B cell (primary cell): ENCODE data around the gene TSKU. TPM values are rescaled to one million over a fixed set of nuclear protein-coding genes. Genes with fewer than 3 reads are reported as not detected.

Experiments used
- ATAC-seq: fragments of 200-7000 bp; cut with Tn5 transposase; one replicate; pipeline ENCODE4 v1.10.0; 2021; ENCODE audit warnings: low read depth, mild to moderate bottlenecking, moderate number of reproducible peaks, moderate library complexity
- CTCF ChIA-PET: fragments of 350-600 bp; sonication (Branson Sonifier 250); formaldehyde crosslinking; loops from one replicate; lab custom pipeline; 2021; ENCODE audit warnings: antibody characterized with exemption, inconsistent platforms; lab: Charles Lee
- POLR2A ChIA-PET: fragments of 350-600 bp; sonication (Branson Sonifier 250); formaldehyde crosslinking; loops from one replicate; lab custom pipeline; 2021; ENCODE audit warnings: antibody characterized with exemption; lab: Charles Lee
- DNase-seq: peaks from one replicate; pipeline ENCODE4 v3.0.0; 2013
- H2AFZ ChIP-seq: 2 replicates; pipeline ENCODE4 v1.6.1; 2012; ENCODE audit warnings: mild to moderate bottlenecking, low read depth, low read length; ENCODE audit not compliant: insufficient read depth, poor library complexity, severe bottlenecking
- H3K27ac ChIP-seq, 2 donors: 1 replicate in 1 of 2; 2 replicates in 1 of 2; pipeline ENCODE4 v1.5.1; 2012 to 2013; ENCODE audit warnings: low read length in 2 of 2, mild to moderate bottlenecking in 2 of 2, moderate library complexity in 1 of 2
- H3K27me3 ChIP-seq, 4 experiments: fragments of 200-600 bp in 1 of 4; sonication (generic) in 1 of 4; replicated peaks in 1 of 4; 1 replicate in 2 of 4; 2 replicates in 2 of 4; pipeline versions ENCODE4 v1.6.1 to v1.7.0; 2013 to 2016; ENCODE audit warnings: low read length in 3 of 4, mild to moderate bottlenecking in 2 of 4, mixed read lengths in 1 of 4, moderate library complexity in 1 of 4; ENCODE audit not compliant: insufficient read depth in 4 of 4, control insufficient read depth in 3 of 4; ENCODE audit errors: control extremely low read depth in 1 of 4
- H3K36me3 ChIP-seq, 2 experiments: replicated peaks in 1 of 2; 1 replicate in 1 of 2; 2 replicates in 1 of 2; pipeline versions ENCODE4 v1.6.1 to v1.7.1; 2013; ENCODE audit warnings: low read length in 1 of 2; ENCODE audit not compliant: insufficient read depth in 2 of 2, control insufficient read depth in 1 of 2; ENCODE audit errors: control extremely low read depth in 1 of 2, extremely low read depth in 1 of 2
- H3K4me1 ChIP-seq, 2 donors: fragments of 200-600 bp in 1 of 2; sonication (generic) in 1 of 2; 1 replicate in 1 of 2; 2 replicates in 1 of 2; pipeline versions ENCODE4 v1.5.1 to v1.6.1; 2013 to 2017; ENCODE audit warnings: low read length in 2 of 2; ENCODE audit not compliant: control insufficient read depth in 2 of 2, insufficient read depth in 2 of 2
- H3K4me2 ChIP-seq: replicated peaks from 2 replicates; pipeline ENCODE3; 2012; ENCODE audit warnings: mild to moderate bottlenecking, low read depth, low read length; ENCODE audit not compliant: poor library complexity, severe bottlenecking
- H3K4me3 ChIP-seq, 5 experiments: fragments of 200-600 bp in 1 of 5; sonication (generic) in 1 of 5; 1 replicate in 3 of 5; 2 replicates in 2 of 5; pipeline versions ENCODE4 v1.5.1 to v1.7.0; 2011 to 2016; ENCODE audit warnings: low read length in 4 of 5, mild to moderate bottlenecking in 4 of 5, low read depth in 2 of 5, control low read depth in 1 of 5, moderate library complexity in 1 of 5; ENCODE audit not compliant: insufficient read depth in 1 of 5; ENCODE audit errors: control extremely low read depth in 1 of 5, extremely low read depth in 1 of 5
- H3K79me2 ChIP-seq: fragments of 200-600 bp; sonication (generic); one replicate; pipeline ENCODE4 v1.6.0; 2016; ENCODE audit warnings: low read length; ENCODE audit not compliant: control insufficient read depth, insufficient read depth
- H3K9ac ChIP-seq: fragments of 200-600 bp; sonication (generic); 2 replicates; pipeline ENCODE4 v1.6.1; 2017; ENCODE audit warnings: mild to moderate bottlenecking, low read length, moderate library complexity
- H3K9me3 ChIP-seq, 3 donors: one replicate each; pipeline versions ENCODE4 v1.6.1 to v1.7.1; 2013; ENCODE audit warnings: low read length in 2 of 3; ENCODE audit not compliant: control insufficient read depth in 2 of 3, insufficient read depth in 1 of 3; ENCODE audit errors: control extremely low read depth in 1 of 3
- H4K20me1 ChIP-seq: 2 replicates; pipeline ENCODE4 v1.6.0; 2012; ENCODE audit warnings: mild to moderate bottlenecking, low read length; ENCODE audit not compliant: insufficient read depth, control insufficient read depth, poor library complexity, severe bottlenecking
- H3K27ac Mint-ChIP-seq: one replicate; pipeline ENCODE4 v1.8.0; 2021; ENCODE audit warnings: mixed read lengths
- H3K27me3 Mint-ChIP-seq: one replicate; pipeline ENCODE4 v1.8.0; 2021; ENCODE audit warnings: mixed read lengths
- H3K4me1 Mint-ChIP-seq: one replicate; pipeline ENCODE4 v1.8.0; 2021; ENCODE audit warnings: mixed read lengths
- H3K4me3 Mint-ChIP-seq: one replicate; pipeline ENCODE4 v1.8.0; 2021; ENCODE audit warnings: mixed read lengths
- H3K9me3 Mint-ChIP-seq: one replicate; pipeline ENCODE4 v1.8.0; 2022; ENCODE audit warnings: mixed read lengths; ENCODE audit not compliant: insufficient read depth
- CTCF ChIP-seq: fragments of 200-600 bp; IDR thresholded peaks from one replicate; pipeline ENCODE4 v1.8.0; 2022; ENCODE audit warnings: antibody characterized with exemption, mild to moderate bottlenecking
- EZH2 ChIP-seq: IDR thresholded peaks from 2 replicates; pipeline ENCODE4 v1.6.1; 2012; ENCODE audit warnings: borderline replicate concordance, low read depth, mild to moderate bottlenecking, moderate library complexity, low read length; ENCODE audit not compliant: insufficient read depth, poor library complexity, severe bottlenecking
- WGBS: methylation state at CpG from one replicate; pipeline ENCODE4 v1.1.5; 2013; ENCODE audit warnings: missing lambda C conversion rate; ENCODE audit not compliant: insufficient coverage; 5-methylcytosine and 5-hydroxymethylcytosine counted together
- intact Hi-C: fragments of 100-400 bp; cut with micrococcal nuclease; formaldehyde crosslinking; loops from one replicate; pipeline ENCODE4 v1.10.0; 2022
- polyA plus RNA-seq: library from polyadenylated mRNA; depleted of rRNA; stranded (reverse); fragments of >200 nt; gene quantifications from 2 replicates; pipeline ENCODE4 v1.2.3, GENCODE V29; 2012
- total RNA-seq, 2 donors: library from RNA; stranded (reverse); fragments of 120-200 nt in 1 of 2; gene quantifications; 1 replicate in 1 of 2; 2 replicates in 1 of 2; pipeline versions ENCODE4 v1.2.3 to v1.2.4, GENCODE V29; 2013 to 2022

TSKU gene
- total and polyA plus RNA-seq, 2 donors (not counting 1 experiment from before 2014, with no cell fraction given) = not detected

- no peak overlapping the region for H3K27ac ChIP-seq
- H3K36me3 ChIP-seq = no peaks in the 10 kb centered on the region
- no peak overlapping the region for H2AFZ ChIP-seq
- CTCF ChIA-PET = interaction anchor here (4.3 kb wide), 1 partner anchor 63 kb away, joined by 43 read pairs; no protein-coding TSS in a partner anchor
- H4K20me1 ChIP-seq = no peaks in the 10 kb centered on the region
- intact Hi-C loops = loop anchor here (10.0 kb wide), 1 partner anchor 178 kb away; no protein-coding TSS in a partner anchor
- no peak for DNase-seq
- TF ChIP-seq CTCF (no peak), EZH2 (no peak)
- POLR2A ChIA-PET = no interaction called here
- no peak overlapping the region for H3K4me3 Mint-ChIP-seq
- no peak overlapping the region for H3K9ac ChIP-seq
- peaks cover 25% of the 10 kb centered on the region for H3K27me3 Mint-ChIP-seq
- H3K9me3 Mint-ChIP-seq = no peaks in the 10 kb centered on the region
- H3K27me3 ChIP-seq = peaks cover 0 to 6% (median 0%) of the 10 kb centered on the region in 4 experiments
- no peaks in the 10 kb centered on the region for H3K79me2 ChIP-seq
- no peak overlapping the region for H3K4me3 ChIP-seq
- no peak for ATAC-seq
- no peaks in the 10 kb centered on the region for H3K4me1 ChIP-seq
- H3K4me2 ChIP-seq = no peak overlapping the region
- WGBS = 89% methylated on average over 12 of the region's 12 CpGs
- no peaks in the 10 kb centered on the region for H3K4me1 Mint-ChIP-seq
- H3K27ac Mint-ChIP-seq = no peak overlapping the region
- no peaks in the 10 kb centered on the region for H3K9me3 ChIP-seq
These were observed 46.2 kb upstream of the TSKU start for GRCh38 chr11:76736773-76737495.

DNA sequence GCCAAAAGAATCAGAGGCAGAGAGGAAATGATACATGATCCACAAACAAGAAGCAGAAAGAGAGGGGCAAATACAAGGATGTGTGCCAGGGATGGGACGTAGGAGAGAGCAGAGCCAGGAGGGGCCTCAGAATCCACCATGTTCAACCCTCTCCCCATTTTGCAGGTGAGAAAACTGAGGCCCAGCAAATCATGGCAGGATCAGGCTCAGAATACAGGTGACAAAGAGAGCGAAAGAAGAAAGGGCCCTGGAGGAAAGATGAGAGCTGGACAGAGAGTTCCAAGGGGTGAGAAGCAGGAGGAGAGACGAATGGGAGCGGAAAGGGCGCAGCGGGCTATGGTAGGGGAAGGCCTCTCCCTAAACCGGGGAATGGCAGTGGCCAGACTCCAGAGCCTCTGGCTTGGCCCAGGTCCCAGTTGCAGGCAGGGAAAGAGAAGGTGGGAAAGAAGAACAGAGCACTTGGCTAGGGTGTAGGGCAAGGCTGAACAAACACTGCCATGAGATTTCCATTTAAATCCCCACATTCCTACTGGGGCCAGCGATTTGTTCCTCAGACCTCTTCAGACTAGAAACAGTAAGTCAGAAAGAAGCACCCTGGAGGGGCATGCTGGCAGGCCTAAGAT is 44.4 kb upstream of the TSKU start:
- no peaks in the 10 kb centered on the region for H3K36me3 ChIP-seq
- H4K20me1 ChIP-seq = no peaks in the 10 kb centered on the region
- POLR2A ChIA-PET = no interaction called here
- peaks cover 29% of the 10 kb centered on the region for H3K27me3 Mint-ChIP-seq
- no peaks in the 10 kb centered on the region for H3K4me1 ChIP-seq
- H3K27me3 ChIP-seq = peaks cover 0 to 6% (median 0%) of the 10 kb centered on the region in 4 experiments
- CTCF ChIA-PET = interaction anchor here (1.6 kb wide), 1 partner anchor 181 kb away, joined by 3 read pairs; no protein-coding TSS in a partner anchor
- no peak overlapping the region for H3K9ac ChIP-seq
- H3K79me2 ChIP-seq = no peaks in the 10 kb centered on the region
- WGBS = 91% methylated on average over 7 of the region's 8 CpGs
- no peak for DNase-seq
- ATAC-seq = no peak
- no peak overlapping the region for H2AFZ ChIP-seq
- H3K9me3 Mint-ChIP-seq = no peaks in the 10 kb centered on the region
- intact Hi-C loops = loop anchor here (10.0 kb wide), 1 partner anchor 176 kb away; no protein-coding TSS in a partner anchor
- no peak overlapping the region for H3K4me3 ChIP-seq
- TF ChIP-seq EZH2 = no peak
- TF ChIP-seq CTCF = no peak
- H3K9me3 ChIP-seq = no peaks in the 10 kb centered on the region
- H3K4me1 Mint-ChIP-seq = no peaks in the 10 kb centered on the region
- no peak overlapping the region for H3K27ac Mint-ChIP-seq
- no peak overlapping the region for H3K4me2 ChIP-seq
- no peak overlapping the region for H3K27ac ChIP-seq
- H3K4me3 Mint-ChIP-seq = no peak overlapping the region
